GM18505 (cell line): ENCODE results near the gene EPB41L5.

Experiments used
- ATAC-seq: cut with Tn5 transposase; IDR thresholded peaks from one replicate; pipeline ENCODE4 v1.9.1; 2021; ENCODE audit not compliant: unreplicated experiment
- POLR2A ChIP-seq: IDR thresholded peaks from 4 replicates; pipeline ENCODE4 v1.6.1; 2011; ENCODE audit warnings: borderline replicate concordance; ENCODE audit not compliant: insufficient read depth, insufficient read length; ENCODE audit errors: extremely low read depth

Gene EPB41L5

GRCh38 chr2:120222186-120223033, 209.5 kb downstream of the EPB41L5 start:
- TF ChIP-seq POLR2A = no peak
- ATAC-seq = peak; percentile 2

GRCh38 chr2:120223034-120223912, 210.4 kb downstream of the EPB41L5 start, which contains the start of gene TMEM185B:
Gene TMEM185B (minus strand): TSS chr2:120223400. CDS start chr2:120222976, 424 bp downstream.
- TF ChIP-seq POLR2A = peak; percentile 83
- peak; percentile 88 for ATAC-seq

DNA sequence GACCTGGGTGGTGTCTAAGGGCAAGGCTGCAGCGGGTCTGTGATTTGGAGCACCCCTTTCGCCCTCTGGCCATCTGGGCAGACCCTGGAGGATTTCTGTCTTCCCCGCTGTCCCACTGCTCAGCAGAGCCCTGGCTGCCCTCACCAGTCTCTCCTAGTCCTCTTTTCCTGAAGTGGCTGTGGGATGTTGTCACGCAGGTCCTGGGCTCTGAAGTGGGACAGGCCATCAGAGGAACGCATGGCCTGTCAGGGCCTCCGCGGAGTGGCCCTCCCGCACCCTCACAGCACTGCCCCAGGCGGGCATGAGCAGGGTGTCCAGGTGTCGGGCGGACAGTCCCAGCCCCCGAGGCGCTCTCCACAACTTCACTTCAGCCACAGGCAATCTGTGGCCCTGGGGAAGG, 211.4 kb downstream of the EPB41L5 start:
- TF ChIP-seq POLR2A = no peak
- ATAC-seq = no peak

GRCh38 chr2:120224735-120225548, 212.1 kb downstream of the EPB41L5 start:
- no peak for ATAC-seq
- TF ChIP-seq POLR2A = no peak

DNA sequence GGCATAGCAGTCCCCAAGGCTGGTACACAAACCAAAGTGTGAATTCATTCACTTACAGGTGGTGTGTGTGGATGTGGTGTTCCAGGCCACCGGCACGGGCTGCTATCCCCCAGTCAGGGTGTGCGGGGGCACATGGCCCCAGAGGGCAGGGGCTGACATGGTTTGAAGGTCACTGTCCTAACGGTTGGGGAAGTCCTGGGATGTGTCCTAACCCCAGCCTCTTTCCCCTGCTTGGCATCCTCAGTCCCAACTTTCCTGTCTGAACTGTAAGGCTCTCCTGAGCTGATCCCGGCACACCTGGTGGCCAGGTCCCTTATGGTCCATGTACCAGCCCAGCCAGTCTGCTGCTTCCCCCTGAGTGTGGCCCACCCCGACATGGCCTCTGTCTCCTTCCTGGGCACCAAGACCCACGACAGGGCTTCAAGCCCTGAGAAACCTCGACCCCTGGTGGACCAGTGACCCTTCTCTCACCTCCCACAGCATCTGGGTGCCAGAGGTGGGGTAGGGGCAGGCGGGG, 212.7 kb downstream of the EPB41L5 start:
- no peak for TF ChIP-seq POLR2A
- no peak for ATAC-seq

DNA sequence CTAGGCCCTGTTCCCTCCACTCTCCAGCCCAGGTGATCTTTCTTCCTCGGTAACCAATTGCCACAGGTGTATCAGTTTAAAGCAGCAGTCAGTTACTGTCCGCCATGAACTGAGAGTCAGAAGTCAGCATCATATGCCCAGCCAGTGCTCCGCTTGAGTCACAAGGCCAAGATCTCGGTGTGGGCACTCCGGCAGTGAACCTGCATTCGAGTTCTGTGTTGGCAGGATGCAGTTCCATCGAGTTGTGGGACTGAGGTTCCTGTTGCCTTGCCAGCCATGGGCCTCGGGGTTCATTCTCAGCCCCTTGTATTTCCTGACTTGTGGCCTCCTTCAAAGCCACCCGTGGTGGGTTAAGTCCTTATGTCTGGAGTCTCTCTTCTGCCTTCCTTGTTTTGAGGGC, 213.4 kb downstream of the EPB41L5 start:
- ATAC-seq = no peak
- TF ChIP-seq POLR2A = no peak

GRCh38 chr2:120227111-120227991, 214.5 kb downstream of the EPB41L5 start:
- no peak for ATAC-seq
- TF ChIP-seq POLR2A = peak; percentile 38

DNA sequence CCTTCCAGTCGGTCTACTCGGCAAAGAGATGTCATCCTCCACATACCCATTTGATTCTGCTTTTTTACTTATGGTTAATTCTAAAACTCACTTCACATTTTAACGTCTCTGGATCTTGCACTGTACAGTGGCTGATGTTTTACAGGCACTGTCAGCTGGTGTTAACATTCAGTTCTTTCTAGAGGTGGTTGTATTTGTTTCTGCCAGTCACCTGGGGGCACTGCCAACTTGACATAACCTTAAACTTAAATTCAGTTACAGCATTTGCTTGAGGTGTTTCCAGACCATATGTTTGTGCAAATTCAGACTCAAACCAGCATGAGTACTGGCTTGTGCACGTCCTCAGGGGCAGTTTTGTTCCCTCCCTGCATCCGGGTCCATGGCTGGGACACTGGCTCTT, 215.6 kb downstream of the EPB41L5 start:
- no peak for TF ChIP-seq POLR2A
- no peak for ATAC-seq
